BJ (cell line): ENCODE measurements around the gene RACGAP1. TPM values are rescaled to one million over a fixed set of nuclear protein-coding genes. Genes with fewer than 3 reads are reported as not detected.
"Not testable (repeated sequence)": the region's sequence is repeated elsewhere in the genome, so short reads cannot be mapped to it uniquely, and the experiment has no call there.

Experiments
- CTCF ChIA-PET: fragments of 350-600 bp; formaldehyde crosslinking; extraction: SDS; loops from one replicate; lab custom pipeline; 2021; ENCODE audit warnings: antibody characterized with exemption, inconsistent platforms; lab: Yijun Ruan, JAX
- POLR2A ChIA-PET: fragments of 300-600 bp; sonication (Branson Sonifier 250); formaldehyde crosslinking; extraction: SDS; loops from one replicate; lab custom pipeline; 2021; ENCODE audit warnings: antibody characterized with exemption; lab: Charles Lee
- DNase-seq: peaks from one replicate; pipeline ENCODE4 v3.0.0-alpha.2; 2011; ENCODE audit warnings: low read depth
- H3K27me3 ChIP-seq: 2 replicates; pipeline ENCODE4 v1.6.0; 2011; ENCODE audit warnings: low read length; ENCODE audit not compliant: control insufficient read depth, insufficient read depth
- H3K36me3 ChIP-seq: 2 replicates; pipeline ENCODE4 v1.5.1; 2011; ENCODE audit warnings: low read length; ENCODE audit not compliant: control insufficient read depth, insufficient read depth
- H3K4me3 ChIP-seq: 2 replicates; pipeline ENCODE4 v1.5.1; 2011; ENCODE audit warnings: low read depth, mild to moderate bottlenecking, control low read depth, low read length
- CTCF ChIP-seq: IDR thresholded peaks from 2 replicates; pipeline ENCODE4 v1.5.1; 2011; ENCODE audit warnings: low read depth, mild to moderate bottlenecking, control low read depth, inconsistent platforms, low read length, moderate library complexity; ENCODE audit not compliant: insufficient read depth
- polyA plus RNA-seq: library from polyadenylated mRNA; depleted of rRNA; stranded (reverse); fragments of >200 nt; gene quantifications from 2 replicates; pipeline ENCODE4 v1.2.3, GENCODE V29; 2011

Gene RACGAP1
- polyA plus RNA-seq, 1 experiment = 42.8 TPM

GRCh38 chr12:50032854-50033581 is 7.7 kb upstream of the RACGAP1 start:
- POLR2A ChIA-PET = no interaction called here
- Histone ChIP-seq H3K27me3 (no peaks in the 10 kb centered on the region), H3K4me3 (no peak overlapping the region), H3K36me3 (no peaks in the 10 kb centered on the region)
- CTCF ChIA-PET = interaction anchor here (1.0 to 2.3 kb wide), 6 partner anchors 23 to 66 kb away, joined by 3 to 9 read pairs (median 4); no protein-coding TSS in a partner anchor
- no peak for TF ChIP-seq CTCF
- DNase-seq = no peak

- Histone ChIP-seq H3K27me3 (no peaks in the 10 kb centered on the region), H3K4me3 (no peak overlapping the region), H3K36me3 (no peaks in the 10 kb centered on the region)
- ChIA-PET CTCF (interaction anchor here (1.0 to 2.3 kb wide), 6 partner anchors 24 to 66 kb away, joined by 3 to 9 read pairs (median 4); no protein-coding TSS in a partner anchor), POLR2A (no interaction called here)
- no peak for DNase-seq
- no peak for TF ChIP-seq CTCF
These were observed 7.2 kb upstream of the RACGAP1 start for GRCh38 chr12:50032515-50032853.

- POLR2A ChIA-PET, H3K27me3 ChIP-seq, DNase-seq, H3K36me3 ChIP-seq, H3K4me3 ChIP-seq: not testable (repeated sequence)
- CTCF ChIA-PET = interaction anchor here (0.8 to 4.7 kb wide), 8 partner anchors 9 to 85 kb away, joined by 3 to 42 read pairs (median 4); no protein-coding TSS in a partner anchor
These were observed 5.2 kb upstream of the RACGAP1 start for GRCh38 chr12:50030449-50030848.

GRCh38 chr12:50026691-50027090 is 1.4 kb upstream of the RACGAP1 start:
- ChIA-PET CTCF (interaction anchor here (1.8 kb wide), 1 partner anchor 12 kb away, joined by 13 read pairs; no protein-coding TSS in a partner anchor), POLR2A (no interaction called here)
- Histone ChIP-seq H3K27me3 (no peaks in the 10 kb centered on the region), H3K36me3 (no peaks in the 10 kb centered on the region), H3K4me3 (no peak overlapping the region)
- no peak for DNase-seq
- no peak for TF ChIP-seq CTCF

- no peaks in the 10 kb centered on the region for H3K27me3 ChIP-seq
- no peaks in the 10 kb centered on the region for H3K36me3 ChIP-seq
- CTCF ChIA-PET = interaction anchor here (1.2 to 1.8 kb wide), 5 partner anchors 10 to 57 kb away, joined by 3 to 13 read pairs (median 3); no protein-coding TSS in a partner anchor
- DNase-seq = no peak
- no peak for TF ChIP-seq CTCF
- peak overlapping the region; percentile 65 for H3K4me3 ChIP-seq
- POLR2A ChIA-PET = interaction anchor here (0.7 kb wide), 2 partner anchors 9 to 53 kb away, joined by 3 to 4 read pairs; no protein-coding TSS in a partner anchor
These were observed 498 bp downstream of the RACGAP1 start for GRCh38 chr12:50024805-50025186.

GRCh38 chr12:50024227-50024626 is 1.1 kb downstream of the RACGAP1 start:
- TF ChIP-seq CTCF = no peak
- CTCF ChIA-PET = no interaction called here
- POLR2A ChIA-PET = no interaction called here
- no peaks in the 10 kb centered on the region for H3K36me3 ChIP-seq
- no peak for DNase-seq
- H3K4me3 ChIP-seq = peak overlapping the region; percentile 65
- no peaks in the 10 kb centered on the region for H3K27me3 ChIP-seq
